Progenitor cell of endocrine pancreas (in vitro differentiated cells): ENCODE results near the gene PTPN18. TPM values are rescaled to one million over a fixed set of nuclear protein-coding genes. Genes with fewer than 3 reads are reported as not detected.

Source experiments
- DNase-seq: peaks from one replicate; pipeline ENCODE4 v3.0.0; 2021; ENCODE audit warnings: low spot score; ENCODE audit not compliant: unreplicated experiment
- H3K27ac Mint-ChIP-seq: 2 replicates; pipeline ENCODE4 v1.8.0; 2021; ENCODE audit warnings: mild to moderate bottlenecking, moderate library complexity, mixed read lengths
- H3K27me3 Mint-ChIP-seq: 2 replicates; pipeline ENCODE4 v1.8.0; 2021; ENCODE audit warnings: mixed read lengths
- H3K36me3 Mint-ChIP-seq: 2 replicates; pipeline ENCODE4 v1.8.0; 2022; ENCODE audit warnings: mixed read lengths; ENCODE audit not compliant: insufficient read depth
- H3K4me1 Mint-ChIP-seq: 2 replicates; pipeline ENCODE4 v1.8.0; 2021; ENCODE audit warnings: low read depth, mixed read lengths
- H3K4me3 Mint-ChIP-seq: 2 replicates; pipeline ENCODE4 v1.8.0; 2021; ENCODE audit warnings: low read depth, mild to moderate bottlenecking, moderate library complexity, mixed read lengths
- H3K9me3 Mint-ChIP-seq: 2 replicates; pipeline ENCODE4 v1.8.0; 2021; ENCODE audit warnings: low read depth, mixed read lengths
- total RNA-seq: library from RNA; stranded (reverse); gene quantifications from 2 replicates; pipeline ENCODE4 v1.2.1, GENCODE V29; 2021
- TF ChIP-seq, protein P1 (sequence below): fragments of 200-600 bp; sonication (generic); IDR thresholded peaks from one replicate; pipeline ENCODE4 v1.5.0; 2021; ENCODE audit warnings: antibody characterized with exemption, mild to moderate bottlenecking; ENCODE audit not compliant: unreplicated experiment

Gene PTPN18
- total RNA-seq, 1 donor from 2014 or later, result 47.5 TPM

GRCh38 chr2:130382313-130382917 is 26.6 kb downstream of the PTPN18 start:
- H3K27ac Mint-ChIP-seq, result no peak overlapping the region
- no peak for DNase-seq
- no peaks in the 10 kb centered on the region for H3K9me3 Mint-ChIP-seq
- peaks cover 14% of the 10 kb centered on the region for H3K4me1 Mint-ChIP-seq
- no peaks in the 10 kb centered on the region for H3K27me3 Mint-ChIP-seq
- no peak overlapping the region for H3K4me3 Mint-ChIP-seq
- H3K36me3 Mint-ChIP-seq, result peaks cover 2% of the 10 kb centered on the region
- TF ChIP-seq, protein P1, sequence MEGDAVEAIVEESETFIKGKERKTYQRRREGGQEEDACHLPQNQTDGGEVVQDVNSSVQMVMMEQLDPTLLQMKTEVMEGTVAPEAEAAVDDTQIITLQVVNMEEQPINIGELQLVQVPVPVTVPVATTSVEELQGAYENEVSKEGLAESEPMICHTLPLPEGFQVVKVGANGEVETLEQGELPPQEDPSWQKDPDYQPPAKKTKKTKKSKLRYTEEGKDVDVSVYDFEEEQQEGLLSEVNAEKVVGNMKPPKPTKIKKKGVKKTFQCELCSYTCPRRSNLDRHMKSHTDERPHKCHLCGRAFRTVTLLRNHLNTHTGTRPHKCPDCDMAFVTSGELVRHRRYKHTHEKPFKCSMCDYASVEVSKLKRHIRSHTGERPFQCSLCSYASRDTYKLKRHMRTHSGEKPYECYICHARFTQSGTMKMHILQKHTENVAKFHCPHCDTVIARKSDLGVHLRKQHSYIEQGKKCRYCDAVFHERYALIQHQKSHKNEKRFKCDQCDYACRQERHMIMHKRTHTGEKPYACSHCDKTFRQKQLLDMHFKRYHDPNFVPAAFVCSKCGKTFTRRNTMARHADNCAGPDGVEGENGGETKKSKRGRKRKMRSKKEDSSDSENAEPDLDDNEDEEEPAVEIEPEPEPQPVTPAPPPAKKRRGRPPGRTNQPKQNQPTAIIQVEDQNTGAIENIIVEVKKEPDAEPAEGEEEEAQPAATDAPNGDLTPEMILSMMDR, result no peak

GRCh38 chr2:130385709-130386108 is 29.9 kb downstream of the PTPN18 start:
- H3K27me3 Mint-ChIP-seq, result peaks cover 6% of the 10 kb centered on the region
- TF ChIP-seq, protein P1, result no peak

DNA sequence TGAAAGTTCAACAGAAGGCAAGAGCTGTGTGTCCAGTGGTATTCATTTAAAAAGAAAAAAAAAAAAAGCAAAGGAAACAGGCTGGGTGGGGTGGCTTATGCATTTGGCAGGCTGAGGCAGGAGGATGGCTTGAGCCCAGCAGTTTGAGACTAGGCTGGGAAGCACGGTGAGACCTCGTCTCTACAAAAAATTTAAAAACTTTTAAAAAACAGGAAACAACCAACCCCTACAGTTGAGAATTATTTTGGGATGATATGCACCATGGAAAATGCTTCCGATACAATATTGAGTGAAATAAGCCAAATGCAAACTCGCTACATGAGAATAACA is 31.2 kb downstream of the PTPN18 start:
- H3K4me3 Mint-ChIP-seq, result no peak overlapping the region

More at GRCh38 chr2:130385709-130386108, 29.9 kb downstream of the PTPN18 start:
- Mint-ChIP-seq H3K27ac (no peak overlapping the region), H3K4me3 (no peak overlapping the region), H3K9me3 (no peaks in the 10 kb centered on the region), H3K4me1 (peaks cover 11% of the 10 kb centered on the region), H3K36me3 (peaks cover 2% of the 10 kb centered on the region)
- DNase-seq, result no peak

GRCh38 chr2:130387804-130388203 is 31.9 kb downstream of the PTPN18 start:
- no peak overlapping the region for H3K4me3 Mint-ChIP-seq
- TF ChIP-seq, protein P1, result no peak
- H3K36me3 Mint-ChIP-seq, result peaks cover 2% of the 10 kb centered on the region
- H3K27me3 Mint-ChIP-seq, result peaks cover 12% of the 10 kb centered on the region
- no peak overlapping the region for H3K27ac Mint-ChIP-seq
- no peaks in the 10 kb centered on the region for H3K9me3 Mint-ChIP-seq
- DNase-seq, result no peak
- H3K4me1 Mint-ChIP-seq, result peaks cover 20% of the 10 kb centered on the region

More for the DNA sequence above, 31.2 kb downstream of the PTPN18 start:
- no peak for DNase-seq
- H3K36me3 Mint-ChIP-seq, result peaks cover 2% of the 10 kb centered on the region
- peaks cover 16% of the 10 kb centered on the region for H3K4me1 Mint-ChIP-seq
- TF ChIP-seq, protein P1, result no peak
- no peak overlapping the region for H3K27ac Mint-ChIP-seq
- H3K9me3 Mint-ChIP-seq, result no peaks in the 10 kb centered on the region
- H3K27me3 Mint-ChIP-seq, result peaks cover 11% of the 10 kb centered on the region

- H3K27ac Mint-ChIP-seq, result no peak overlapping the region
- no peaks in the 10 kb centered on the region for H3K36me3 Mint-ChIP-seq
- peaks cover 16% of the 10 kb centered on the region for H3K27me3 Mint-ChIP-seq
- no peak overlapping the region for H3K4me3 Mint-ChIP-seq
- peaks cover 20% of the 10 kb centered on the region for H3K4me1 Mint-ChIP-seq
- no peak for DNase-seq
- TF ChIP-seq, protein P1, result no peak
- H3K9me3 Mint-ChIP-seq, result no peaks in the 10 kb centered on the region
These were observed 32.5 kb downstream of the PTPN18 start for GRCh38 chr2:130388221-130388907.
